Body of pancreas (tissue), 4 donors: ENCODE data around the gene STPG4.
"Not testable (repeated sequence)": the region's sequence is repeated elsewhere in the genome, so short reads cannot be mapped to it uniquely, and the experiment has no call there.

Source experiments
- POLR2A ChIP-seq, 3 donors: fragments of 450-650 bp; IDR thresholded peaks; one replicate each; pipeline ENCODE4 v1.6.1; 2016; ENCODE audit warnings: antibody characterized with exemption in 3 of 3, mild to moderate bottlenecking in 2 of 3
- TF ChIP-seq, protein P1 (sequence below), 7 experiments: fragments of 450-650 bp in 4 of 7; fragments of 200-600 bp in 3 of 7; sonication (generic) in 3 of 7; IDR thresholded peaks; one replicate each; pipeline ENCODE4 v1.5.1; 2016 to 2019; ENCODE audit warnings: antibody characterized with exemption in 7 of 7

DNA sequence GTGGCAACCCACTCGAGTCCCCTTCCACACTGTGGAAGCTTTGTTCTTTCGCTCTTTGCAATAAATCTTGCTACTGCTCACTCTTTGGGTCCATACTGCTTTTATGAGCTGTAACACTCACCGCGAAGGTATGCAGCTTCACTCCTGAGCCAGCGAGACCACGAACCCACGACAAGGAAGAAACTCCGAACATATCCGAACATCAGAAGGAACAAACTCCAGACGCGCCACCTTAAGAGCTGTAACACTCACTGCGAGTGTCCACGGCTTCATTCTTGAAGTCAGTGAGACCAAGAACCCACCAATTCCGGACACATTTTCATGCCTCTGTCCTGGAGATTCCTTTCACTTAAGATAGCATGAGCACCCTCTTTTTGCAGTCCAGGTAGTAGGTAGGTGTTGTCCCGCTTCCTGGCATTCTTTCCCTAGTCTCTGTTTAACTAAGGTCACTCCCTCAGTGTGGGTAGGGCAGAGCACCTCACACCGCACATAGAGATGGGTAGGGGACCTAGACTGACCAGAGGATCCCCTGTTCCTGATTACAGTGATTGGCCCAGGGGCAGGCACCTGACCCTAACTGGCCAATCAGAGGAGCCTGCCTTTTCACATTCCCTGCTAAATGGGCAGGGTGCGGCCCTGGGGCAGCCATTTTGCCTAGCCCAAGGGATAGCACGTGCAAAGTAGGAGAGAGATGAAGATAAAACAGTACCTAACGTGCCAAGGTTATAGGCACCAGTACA is 46.7 kb downstream of the STPG4 start:
- TF ChIP-seq, protein P1, sequence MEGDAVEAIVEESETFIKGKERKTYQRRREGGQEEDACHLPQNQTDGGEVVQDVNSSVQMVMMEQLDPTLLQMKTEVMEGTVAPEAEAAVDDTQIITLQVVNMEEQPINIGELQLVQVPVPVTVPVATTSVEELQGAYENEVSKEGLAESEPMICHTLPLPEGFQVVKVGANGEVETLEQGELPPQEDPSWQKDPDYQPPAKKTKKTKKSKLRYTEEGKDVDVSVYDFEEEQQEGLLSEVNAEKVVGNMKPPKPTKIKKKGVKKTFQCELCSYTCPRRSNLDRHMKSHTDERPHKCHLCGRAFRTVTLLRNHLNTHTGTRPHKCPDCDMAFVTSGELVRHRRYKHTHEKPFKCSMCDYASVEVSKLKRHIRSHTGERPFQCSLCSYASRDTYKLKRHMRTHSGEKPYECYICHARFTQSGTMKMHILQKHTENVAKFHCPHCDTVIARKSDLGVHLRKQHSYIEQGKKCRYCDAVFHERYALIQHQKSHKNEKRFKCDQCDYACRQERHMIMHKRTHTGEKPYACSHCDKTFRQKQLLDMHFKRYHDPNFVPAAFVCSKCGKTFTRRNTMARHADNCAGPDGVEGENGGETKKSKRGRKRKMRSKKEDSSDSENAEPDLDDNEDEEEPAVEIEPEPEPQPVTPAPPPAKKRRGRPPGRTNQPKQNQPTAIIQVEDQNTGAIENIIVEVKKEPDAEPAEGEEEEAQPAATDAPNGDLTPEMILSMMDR (IDR thresholded peaks at IDR 0.05), result not testable (repeated sequence)
- not testable (repeated sequence) for TF ChIP-seq POLR2A (IDR thresholded peaks at IDR 0.05)
